HEK293 (cell line): ENCODE results near the gene PKHD1.
A peak's percentile ranks its signal among the peaks of the same experiment; 100 is the strongest.

ENCODE experiments used
- CTCF ChIA-PET: fragments of 350-600 bp; formaldehyde crosslinking; extraction: SDS; loops from one replicate; lab custom pipeline; 2021; ENCODE audit warnings: antibody characterized with exemption; lab: Yijun Ruan, JAX
- POLR2A ChIA-PET: fragments of 300-600 bp; formaldehyde crosslinking; extraction: SDS; loops from one replicate; lab custom pipeline; 2020; ENCODE audit warnings: antibody characterized with exemption, inconsistent platforms; lab: Yijun Ruan, JAX
- H3K27ac ChIP-seq: fragments of 200-500 bp; sonication (Bioruptor generic); 2 replicates; pipeline ENCODE4 v1.5.1; 2014; ENCODE audit warnings: low read depth, low read length, control low read depth, inconsistent platforms; ENCODE audit errors: extremely low read depth
- H3K36me3 ChIP-seq, 2 experiments: fragments of 200-500 bp in 1 of 2; sonication (Bioruptor generic) in 1 of 2; 1 replicate in 1 of 2; 2 replicates in 1 of 2; pipeline ENCODE4 v1.5.1; 2014 to 2017; ENCODE audit warnings: inconsistent platforms in 2 of 2, low read length in 2 of 2; ENCODE audit not compliant: control insufficient read depth in 2 of 2, insufficient read depth in 1 of 2
- H3K4me1 ChIP-seq: fragments of 200-500 bp; sonication (Bioruptor generic); 2 replicates; pipeline ENCODE4 v1.5.1; 2014; ENCODE audit warnings: mild to moderate bottlenecking, low read length, inconsistent platforms; ENCODE audit not compliant: control insufficient read depth, insufficient read depth
- H3K4me3 ChIP-seq: 2 replicates; pipeline ENCODE4 v1.5.1; 2011; ENCODE audit warnings: low read depth, mild to moderate bottlenecking, control low read depth, low read length, moderate library complexity
- H3K9me3 ChIP-seq: fragments of 200-500 bp; sonication (Bioruptor generic); 2 replicates; pipeline ENCODE4 v1.5.1; 2014; ENCODE audit warnings: low read depth, low read length, inconsistent platforms; ENCODE audit not compliant: control insufficient read depth, insufficient read depth
- ELK4 ChIP-seq: IDR thresholded peaks from 2 replicates; pipeline ENCODE4 v1.6.1; 2011; ENCODE audit warnings: mild to moderate bottlenecking, low read depth, low read length, borderline replicate concordance
- HOXD13 ChIP-seq: sonication (generic); formaldehyde crosslinking; IDR thresholded peaks from 2 replicates; pipeline ENCODE4 v1.8.0; 2022; ENCODE audit warnings: missing genetic modification reagents, borderline replicate concordance
- KLF16 ChIP-seq: fragments of 450-650 bp; formaldehyde crosslinking; IDR thresholded peaks from 2 replicates; pipeline ENCODE4 v1.5.1; 2017; ENCODE audit warnings: missing biosample characterization, missing genetic modification characterization
- KLF7 ChIP-seq: fragments of 450-650 bp; formaldehyde crosslinking; IDR thresholded peaks from 2 replicates; pipeline ENCODE4 v1.5.1; 2016; ENCODE audit warnings: missing biosample characterization, missing genetic modification characterization, borderline replicate concordance
- RBAK ChIP-seq: fragments of 450-650 bp; formaldehyde crosslinking; IDR thresholded peaks from 2 replicates; pipeline ENCODE4 v1.5.1; 2016; ENCODE audit warnings: missing biosample characterization, missing genetic modification characterization
- SETDB1 ChIP-seq: IDR thresholded peaks from one replicate; pipeline ENCODE4 v1.6.1; 2017; ENCODE audit warnings: mild to moderate bottlenecking, low read length, moderate library complexity, mixed read lengths; ENCODE audit not compliant: insufficient read length
- SP2 ChIP-seq: fragments of 450-650 bp; formaldehyde crosslinking; IDR thresholded peaks from 2 replicates; pipeline ENCODE4 v1.5.1; 2016; ENCODE audit warnings: missing biosample characterization, missing genetic modification characterization
- ZBTB17 ChIP-seq: fragments of 450-650 bp; formaldehyde crosslinking; IDR thresholded peaks from 2 replicates; pipeline ENCODE4 v1.5.1; 2016; ENCODE audit warnings: missing biosample characterization, missing genetic modification characterization
- ZBTB26 ChIP-seq: fragments of 450-650 bp; formaldehyde crosslinking; optimal IDR thresholded peaks from 2 replicates; pipeline ENCODE3; 2016; ENCODE audit warnings: missing biosample characterization, mild to moderate bottlenecking, missing genetic modification characterization
- ZNF132 ChIP-seq: fragments of 450-650 bp; formaldehyde crosslinking; IDR thresholded peaks from 2 replicates; pipeline ENCODE4 v1.5.1; 2017; ENCODE audit warnings: missing biosample characterization, missing genetic modification characterization, borderline replicate concordance
- ZNF174 ChIP-seq: fragments of 450-650 bp; formaldehyde crosslinking; IDR thresholded peaks from 2 replicates; pipeline ENCODE4 v1.5.0; 2017; ENCODE audit warnings: missing biosample characterization, mild to moderate bottlenecking, missing genetic modification characterization
- ZNF184 ChIP-seq: fragments of 450-650 bp; IDR thresholded peaks from 2 replicates; pipeline ENCODE4 v1.5.1; 2018; ENCODE audit warnings: missing biosample characterization, mild to moderate bottlenecking, missing genetic modification characterization
- ZNF202 ChIP-seq: fragments of 450-650 bp; formaldehyde crosslinking; IDR thresholded peaks from 2 replicates; pipeline ENCODE4 v1.5.1; 2016; ENCODE audit warnings: missing biosample characterization, missing genetic modification characterization, borderline replicate concordance
- ZNF274 ChIP-seq, 2 experiments: fragments of 200-500 bp in 1 of 2; fragments of 450-650 bp in 1 of 2; sonication (Bioruptor generic) in 1 of 2; formaldehyde crosslinking in 1 of 2; IDR thresholded peaks; 2 replicates each; pipeline versions ENCODE4 v1.5.1 to v1.6.1; 2014 to 2016; ENCODE audit warnings: borderline replicate concordance in 1 of 2, inconsistent platforms in 1 of 2, low read length in 1 of 2, missing biosample characterization in 1 of 2, missing genetic modification characterization in 1 of 2
- ZNF324 ChIP-seq: fragments of 450-650 bp; formaldehyde crosslinking; IDR thresholded peaks from 2 replicates; pipeline ENCODE4 v1.5.1; 2016; ENCODE audit warnings: missing biosample characterization, missing genetic modification characterization
- ZNF366 ChIP-seq: fragments of 450-650 bp; formaldehyde crosslinking; conservative IDR thresholded peaks from 2 replicates; pipeline ENCODE4 v1.5.1; 2016; ENCODE audit warnings: missing biosample characterization, missing genetic modification characterization
- ZNF449 ChIP-seq: fragments of 450-650 bp; formaldehyde crosslinking; IDR thresholded peaks from 2 replicates; pipeline ENCODE4 v1.5.1; 2017; ENCODE audit warnings: missing biosample characterization, mild to moderate bottlenecking, missing genetic modification characterization, moderate library complexity
- ZNF48 ChIP-seq: fragments of 450-650 bp; formaldehyde crosslinking; IDR thresholded peaks from 2 replicates; pipeline ENCODE4 v1.5.1; 2016; ENCODE audit warnings: missing biosample characterization, missing genetic modification characterization
- ZNF521 ChIP-seq: fragments of 450-650 bp; formaldehyde crosslinking; IDR thresholded peaks from 2 replicates; pipeline ENCODE4 v1.5.1; 2017; ENCODE audit warnings: missing biosample characterization, mild to moderate bottlenecking, missing genetic modification characterization
- ZNF571 ChIP-seq: fragments of 450-650 bp; formaldehyde crosslinking; IDR thresholded peaks from 2 replicates; pipeline ENCODE4 v1.5.0; 2017; ENCODE audit warnings: missing biosample characterization, missing genetic modification characterization
- ZNF600 ChIP-seq: fragments of 450-650 bp; formaldehyde crosslinking; IDR thresholded peaks from 2 replicates; pipeline ENCODE4 v1.5.1; 2016; ENCODE audit warnings: missing biosample characterization, missing genetic modification characterization
- ZNF610 ChIP-seq: fragments of 450-650 bp; formaldehyde crosslinking; IDR thresholded peaks from 2 replicates; pipeline ENCODE4 v1.5.1; 2016; ENCODE audit warnings: missing biosample characterization, missing genetic modification characterization, borderline replicate concordance
- ZNF626 ChIP-seq: fragments of 450-650 bp; sonication (Bioruptor Pico); formaldehyde crosslinking; IDR thresholded peaks from 2 replicates; pipeline ENCODE4 v1.5.1; 2018; ENCODE audit warnings: missing biosample characterization, missing genetic modification characterization, inconsistent platforms
- ZNF768 ChIP-seq: fragments of 450-650 bp; formaldehyde crosslinking; IDR thresholded peaks from 2 replicates; pipeline ENCODE4 v1.5.1; 2018; ENCODE audit warnings: missing biosample characterization, mild to moderate bottlenecking, missing genetic modification characterization
- ZNF785 ChIP-seq: fragments of 450-650 bp; formaldehyde crosslinking; IDR thresholded peaks from 2 replicates; pipeline ENCODE4 v1.5.1; 2016; ENCODE audit warnings: missing biosample characterization, missing genetic modification characterization
- ZNF843 ChIP-seq: fragments of 450-650 bp; formaldehyde crosslinking; IDR thresholded peaks from 2 replicates; pipeline ENCODE4 v1.5.1; 2016; ENCODE audit warnings: missing biosample characterization, missing genetic modification characterization
- ZSCAN23 ChIP-seq: fragments of 450-650 bp; formaldehyde crosslinking; IDR thresholded peaks from 2 replicates; pipeline ENCODE4 v1.5.1; 2016; ENCODE audit warnings: missing biosample characterization, missing genetic modification characterization
- TF ChIP-seq, protein P1 (sequence below): fragments of 450-650 bp; formaldehyde crosslinking; IDR thresholded peaks from 2 replicates; pipeline ENCODE4 v1.5.1; 2017; ENCODE audit warnings: missing biosample characterization, missing genetic modification characterization

PKHD1 gene

GRCh38 chr6:52014391-52014790 lies 73.0 kb downstream of the PKHD1 start:
- Histone ChIP-seq H3K36me3 (no peaks in the 10 kb centered on the region), H3K4me3 (no peak overlapping the region), H3K4me1 (0 out of 2 replicates have a peak, but pooled peaks cover 2% of the 10 kb centered on the region), H3K27ac (no peak overlapping the region), H3K9me3 (no peaks in the 10 kb centered on the region)
- TF ChIP-seq ZNF571 (tag by site-specific recombination) (no peak), ZNF366 (tag by site-specific recombination) (peak; percentile 87), ZBTB17 (tag by site-specific recombination) (peak; percentile 83)
- ChIA-PET CTCF (interaction anchor here (1.1 kb wide), 1 partner anchor 129 kb away, joined by 3 read pairs; no protein-coding TSS in a partner anchor), POLR2A (no interaction called here)

DNA sequence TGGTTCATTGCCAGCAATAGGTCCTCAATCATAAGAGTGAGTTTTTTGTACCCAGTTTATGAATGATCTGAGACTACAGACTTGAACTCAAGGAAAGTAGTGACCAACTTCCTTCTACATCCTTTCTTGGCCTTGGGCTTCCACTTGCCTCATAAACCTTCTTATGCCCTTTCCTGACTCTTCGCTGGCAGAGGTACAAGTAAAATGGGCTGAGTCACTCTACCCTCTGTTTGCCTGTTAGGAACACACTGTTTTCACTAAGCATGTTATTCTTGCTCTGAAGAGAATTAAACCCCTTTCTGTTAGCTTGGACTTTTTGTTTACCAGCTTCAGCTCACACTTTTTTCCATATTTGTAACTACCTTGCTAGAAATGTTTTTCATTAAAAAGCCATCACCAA lies 74.4 kb downstream of the PKHD1 start:
- TF ChIP-seq HOXD13 (CRISPR knock-in tag), result no peak
- TF ChIP-seq ZNF600 (tag by site-specific recombination), result no peak
- no peak for TF ChIP-seq KLF7
- no peak for TF ChIP-seq KLF16
- no peak for TF ChIP-seq ZNF274 (IDR thresholded peaks at IDR 0.05; ENCODE audit: low read length)
- TF ChIP-seq ZNF274 (tag by site-specific recombination; IDR thresholded peaks at IDR 0.05; ENCODE audit: borderline replicate concordance), result no peak
- no peak for TF ChIP-seq RBAK (tag by site-specific recombination)
- TF ChIP-seq ZNF521 (tag by site-specific recombination), result no peak
- no peak for TF ChIP-seq ELK4
- no peak for TF ChIP-seq ZNF768
- TF ChIP-seq, protein P1, sequence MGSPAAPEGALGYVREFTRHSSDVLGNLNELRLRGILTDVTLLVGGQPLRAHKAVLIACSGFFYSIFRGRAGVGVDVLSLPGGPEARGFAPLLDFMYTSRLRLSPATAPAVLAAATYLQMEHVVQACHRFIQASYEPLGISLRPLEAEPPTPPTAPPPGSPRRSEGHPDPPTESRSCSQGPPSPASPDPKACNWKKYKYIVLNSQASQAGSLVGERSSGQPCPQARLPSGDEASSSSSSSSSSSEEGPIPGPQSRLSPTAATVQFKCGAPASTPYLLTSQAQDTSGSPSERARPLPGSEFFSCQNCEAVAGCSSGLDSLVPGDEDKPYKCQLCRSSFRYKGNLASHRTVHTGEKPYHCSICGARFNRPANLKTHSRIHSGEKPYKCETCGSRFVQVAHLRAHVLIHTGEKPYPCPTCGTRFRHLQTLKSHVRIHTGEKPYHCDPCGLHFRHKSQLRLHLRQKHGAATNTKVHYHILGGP (tag by site-specific recombination), result no peak
- H3K36me3 ChIP-seq, result no peaks in the 10 kb centered on the region
- POLR2A ChIA-PET, result no interaction called here
- H3K9me3 ChIP-seq, result no peaks in the 10 kb centered on the region
- CTCF ChIA-PET, result interaction anchor here (0.8 to 1.4 kb wide), 3 partner anchors 8 to 158 kb away, joined by 3 to 6 read pairs (median 3); no protein-coding TSS in a partner anchor
- H3K27ac ChIP-seq, result no peak overlapping the region
- H3K4me3 ChIP-seq, result no peak overlapping the region
- H3K4me1 ChIP-seq, result no peaks in the 10 kb centered on the region

GRCh38 chr6:52012582-52012981 lies 74.8 kb downstream of the PKHD1 start:
- ChIA-PET POLR2A (no interaction called here), CTCF (interaction anchor here (1.4 kb wide), 1 partner anchor 8 kb away, joined by 6 read pairs; no protein-coding TSS in a partner anchor)
- Histone ChIP-seq H3K4me3 (no peak overlapping the region), H3K9me3 (no peaks in the 10 kb centered on the region), H3K4me1 (no peaks in the 10 kb centered on the region), H3K36me3 (no peaks in the 10 kb centered on the region), H3K27ac (no peak overlapping the region)
- TF ChIP-seq ZNF610 (tag by site-specific recombination) (no peak), ZNF48 (no peak), ZBTB26 (tag by site-specific recombination) (no peak), ZNF785 (tag by site-specific recombination) (no peak), ZNF132 (tag by site-specific recombination) (no peak), ZNF202 (no peak), ZNF449 (tag by site-specific recombination) (no peak), ZSCAN23 (no peak), SETDB1 (no peak), ZNF174 (tag by site-specific recombination) (no peak), SP2 (tag by site-specific recombination) (no peak), ZNF324 (no peak), ZNF843 (no peak), ZNF626 (tag by site-specific recombination) (no peak), ZNF184 (tag by site-specific recombination) (no peak)
